SK-N-SH (cell line): Measurements from ENCODE around the gene TSGA10IP. TPM values are rescaled to one million over a fixed set of nuclear protein-coding genes. Genes with fewer than 3 reads are reported as not detected.

Experiments used
- CTCF ChIA-PET: fragments of 300-600, 350-600 bp; formaldehyde crosslinking; extraction: SDS; loops from one replicate; lab custom pipeline; 2021; lab: Yijun Ruan, JAX
- POLR2A ChIA-PET: fragments of 350-600 bp; sonication (Branson Sonifier 250); formaldehyde crosslinking; extraction: SDS; loops from one replicate; lab custom pipeline; 2020; ENCODE audit warnings: antibody characterized with exemption, inconsistent platforms; lab: Yijun Ruan, JAX
- DNase-seq: peaks from one replicate; pipeline ENCODE4 v3.0.0; 2012
- H2AFZ ChIP-seq: fragments of 200-600 bp; sonication (generic); 2 replicates; pipeline ENCODE4 v1.8.1; 2016; ENCODE audit warnings: antibody characterized with exemption, mild to moderate bottlenecking, low read depth
- H3F3A ChIP-seq: fragments of 200-600 bp; sonication (generic); replicated peaks from 2 replicates; pipeline ENCODE3; 2016; ENCODE audit warnings: antibody characterized with exemption, mild to moderate bottlenecking; ENCODE audit not compliant: insufficient read depth
- H3K27ac ChIP-seq, 2 experiments: fragments of 200-500 bp in 1 of 2; fragments of 200-600 bp in 1 of 2; sonication (Bioruptor generic) in 1 of 2; sonication (generic), shearing (Covaris generic) in 1 of 2; 2 replicates each; pipeline versions ENCODE4 v1.5.1 to v1.6.1; 2014 to 2016; ENCODE audit warnings: low read depth in 2 of 2, inconsistent platforms in 1 of 2, low read length in 1 of 2, mild to moderate bottlenecking in 1 of 2, mixed read lengths in 1 of 2
- H3K27me3 ChIP-seq: fragments of 200-600 bp; sonication (generic), shearing (Covaris generic); 2 replicates; pipeline ENCODE4 v1.6.1; 2016; ENCODE audit warnings: mixed run types; ENCODE audit not compliant: insufficient read depth
- H3K36me3 ChIP-seq, 2 experiments: fragments of 200-500 bp in 1 of 2; fragments of 200-600 bp in 1 of 2; sonication (Bioruptor generic) in 1 of 2; sonication (generic) in 1 of 2; replicated peaks in 1 of 2; 2 replicates each; pipeline versions ENCODE3 to v1.5.1; 2014 to 2016; ENCODE audit warnings: low read length in 1 of 2, mild to moderate bottlenecking in 1 of 2; ENCODE audit not compliant: insufficient read depth in 2 of 2, control insufficient read depth in 1 of 2
- H3K4me1 ChIP-seq, 2 experiments: fragments of 200-500 bp in 1 of 2; fragments of 200-600 bp in 1 of 2; sonication (Bioruptor generic) in 1 of 2; sonication (generic), shearing (Covaris generic) in 1 of 2; 2 replicates each; pipeline versions ENCODE4 v1.5.1 to v1.6.1; 2014 to 2016; ENCODE audit warnings: low read depth in 1 of 2, low read length in 1 of 2, mixed run types in 1 of 2; ENCODE audit not compliant: insufficient read depth in 2 of 2, control insufficient read depth in 1 of 2
- H3K4me2 ChIP-seq: fragments of 200-600 bp; sonication (generic), shearing (Covaris generic); 2 replicates; pipeline ENCODE4 v1.6.1; 2017; ENCODE audit warnings: mixed run types
- H3K4me3 ChIP-seq, 2 experiments: fragments of 200-500 bp in 1 of 2; fragments of 200-600 bp in 1 of 2; sonication (Bioruptor generic) in 1 of 2; sonication (generic), shearing (Covaris generic) in 1 of 2; 2 replicates each; pipeline versions ENCODE4 v1.5.1 to v1.8.1; 2014 to 2016; ENCODE audit warnings: low read depth in 2 of 2, inconsistent platforms in 1 of 2, low read length in 1 of 2, mild to moderate bottlenecking in 1 of 2, mixed read lengths in 1 of 2, moderate library complexity in 1 of 2
- H3K79me2 ChIP-seq: fragments of 200-600 bp; sonication (generic); 2 replicates; pipeline ENCODE4 v1.8.1; 2017; ENCODE audit warnings: mild to moderate bottlenecking; ENCODE audit not compliant: insufficient read depth
- H3K9ac ChIP-seq: fragments of 200-600 bp; sonication (generic); 2 replicates; pipeline ENCODE4 v1.6.1; 2017; ENCODE audit warnings: mixed run types
- H3K9me2 ChIP-seq: fragments of 200-600 bp; sonication (generic); 2 replicates; pipeline ENCODE4 v1.6.1; 2017; ENCODE audit warnings: mixed run types
- H3K9me3 ChIP-seq: fragments of 200-600 bp; sonication (generic); 2 replicates; pipeline ENCODE4 v1.6.1; 2017; ENCODE audit warnings: mixed run types, mild to moderate bottlenecking, moderate library complexity
- H4K20me1 ChIP-seq: fragments of 200-600 bp; sonication (generic); 2 replicates; pipeline ENCODE4 v1.6.1; 2017; ENCODE audit warnings: mild to moderate bottlenecking, mixed run types; ENCODE audit not compliant: insufficient read depth
- ELF1 ChIP-seq: IDR thresholded peaks from 2 replicates; pipeline ENCODE4 v1.4.0; 2012
- FOXJ3 ChIP-seq: sonication (generic); formaldehyde crosslinking; IDR thresholded peaks from 2 replicates; pipeline ENCODE4 v1.5.1; 2020; ENCODE audit warnings: mild to moderate bottlenecking, missing genetic modification reagents
- FOXM1 ChIP-seq: IDR thresholded peaks from 2 replicates; pipeline ENCODE4 v1.4.0; 2012; ENCODE audit warnings: low read depth, mild to moderate bottlenecking
- GATA2 ChIP-seq: sonication (generic); formaldehyde crosslinking; IDR thresholded peaks from 2 replicates; pipeline ENCODE4 v1.5.0; 2020; ENCODE audit warnings: mild to moderate bottlenecking, missing genetic modification reagents
- MEF2A ChIP-seq: IDR thresholded peaks from 2 replicates; pipeline ENCODE4 v1.4.0; 2012; ENCODE audit warnings: low read depth, borderline replicate concordance
- MXI1 ChIP-seq: IDR thresholded peaks from 2 replicates; pipeline ENCODE4 v1.6.1; 2012; ENCODE audit warnings: mild to moderate bottlenecking, low read depth, low read length, improper control_type of control experiment
- NFIC ChIP-seq: IDR thresholded peaks from 2 replicates; pipeline ENCODE4 v1.4.0; 2012; ENCODE audit warnings: borderline replicate concordance
- NRF1 ChIP-seq: IDR thresholded peaks from 2 replicates; pipeline ENCODE4 v1.6.1; 2012; ENCODE audit warnings: low read depth, mild to moderate bottlenecking, low read length
- RCOR1 ChIP-seq: fragments of 150-350 bp; IDR thresholded peaks from 2 replicates; pipeline ENCODE4 v1.6.1; 2017; ENCODE audit warnings: antibody characterized with exemption, low read length
- RFX5 ChIP-seq: IDR thresholded peaks from 2 replicates; pipeline ENCODE4 v1.6.1; 2012; ENCODE audit warnings: mild to moderate bottlenecking, improper control_type of control experiment, low read length
- RXRA ChIP-seq: IDR thresholded peaks from 2 replicates; pipeline ENCODE4 v1.4.0; 2012; ENCODE audit warnings: low read depth, mild to moderate bottlenecking, borderline replicate concordance
- SIN3A ChIP-seq: IDR thresholded peaks from 2 replicates; pipeline ENCODE4 v1.6.1; 2012; ENCODE audit warnings: low read depth, mild to moderate bottlenecking, low read length, moderate library complexity, borderline replicate concordance
- SMC3 ChIP-seq: IDR thresholded peaks from 2 replicates; pipeline ENCODE4 v1.6.1; 2012; ENCODE audit warnings: low read depth, low read length, improper control_type of control experiment
- TAF1 ChIP-seq: IDR thresholded peaks from 2 replicates; pipeline ENCODE4 v1.6.1; 2012; ENCODE audit warnings: low read depth, mild to moderate bottlenecking, low read length, moderate library complexity, borderline replicate concordance
- TCF12 ChIP-seq: IDR thresholded peaks from 2 replicates; pipeline ENCODE4 v1.4.0; 2012
- TEAD4 ChIP-seq: IDR thresholded peaks from 2 replicates; pipeline ENCODE4 v1.4.0; 2012; ENCODE audit warnings: mild to moderate bottlenecking, borderline replicate concordance; ENCODE audit not compliant: insufficient read depth
- YY1 ChIP-seq: IDR thresholded peaks from 2 replicates; pipeline ENCODE4 v1.4.0; 2012; ENCODE audit warnings: low read depth, mild to moderate bottlenecking
- WGBS: methylation state at CpG from one replicate; pipeline ENCODE4 v1.1.6; 2017; ENCODE audit warnings: low lambda C conversion rate; 5-methylcytosine and 5-hydroxymethylcytosine counted together
- polyA plus RNA-seq, 3 experiments: library from polyadenylated mRNA; depleted of rRNA; stranded (reverse); fragments of >200 nt; gene quantifications; 2 replicates each; pipeline ENCODE4 v1.2.3, GENCODE V29; 2012
- TF ChIP-seq, protein P1 (sequence below): IDR thresholded peaks from 2 replicates; pipeline ENCODE4 v1.4.0; 2012; ENCODE audit warnings: low read depth, borderline replicate concordance
- TF ChIP-seq, protein P2 (sequence below): fragments of 150-350 bp; IDR thresholded peaks from 2 replicates; pipeline ENCODE4 v1.6.1; 2016; ENCODE audit warnings: mild to moderate bottlenecking, low read depth, low read length
- TF ChIP-seq, protein P3 (sequence below): fragments of 200-600 bp; sonication (generic); IDR thresholded peaks from 2 replicates; pipeline ENCODE4 v1.6.1; 2017; ENCODE audit warnings: antibody characterized with exemption, mild to moderate bottlenecking, moderate library complexity

TSGA10IP gene
- polyA plus RNA-seq, 1 of the 3 experiments (the other 2 are of a cell fraction), result not detected

DNA sequence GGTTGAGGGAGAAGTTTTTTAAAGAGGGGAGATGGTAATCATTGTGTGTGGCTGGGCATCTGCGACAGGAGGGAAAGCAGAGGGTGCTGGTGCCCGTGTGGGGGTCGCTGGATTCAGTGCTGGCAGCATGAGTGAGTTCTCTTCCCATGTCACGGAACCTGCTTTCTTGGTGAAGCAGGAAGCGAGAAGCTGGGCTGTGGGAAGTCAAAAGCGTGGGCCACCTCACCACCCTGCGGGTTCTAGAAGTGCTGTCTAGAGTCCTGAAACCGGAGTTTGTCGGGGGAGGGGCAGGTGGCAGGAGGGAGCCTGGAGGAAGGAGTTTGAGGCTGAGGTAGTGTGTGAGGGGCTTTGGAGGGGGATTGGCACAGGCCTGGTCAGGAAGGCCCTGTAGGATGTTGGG, 30.5 kb downstream of the TSGA10IP start:
- peaks cover 14 to 45% of the 10 kb centered on the region in 2 experiments for H3K36me3 ChIP-seq
- CTCF ChIA-PET, result interaction anchor here (0.6 to 1.4 kb wide), 3 partner anchors 91 to 270 kb away, joined by 3 to 5 read pairs (median 3); no protein-coding TSS in a partner anchor
- H3K79me2 ChIP-seq, result no peaks in the 10 kb centered on the region
- H3K9ac ChIP-seq, result no peak overlapping the region
- H3K4me1 ChIP-seq, result no peaks in the 10 kb centered on the region
- 97% methylated on average over 9 of the region's 9 CpGs for WGBS
- H3F3A ChIP-seq, result peaks cover 17% of the 10 kb centered on the region
- POLR2A ChIA-PET, result no interaction called here
- no peak overlapping the region for H3K27ac ChIP-seq
- TF ChIP-seq RCOR1 (no peak), FOXM1 (no peak), RFX5 (no peak), ELF1 (no peak), SIN3A (no peak), NRF1 (no peak), MXI1 (no peak), FOXJ3 (no peak), TAF1 (no peak), MEF2A (no peak), NFIC (no peak), SMC3 (no peak), TCF12 (no peak), RXRA (no peak), YY1 (no peak), TEAD4 (no peak), GATA2 (CRISPR knock-in tag) (no peak)
- TF ChIP-seq, protein P1, sequence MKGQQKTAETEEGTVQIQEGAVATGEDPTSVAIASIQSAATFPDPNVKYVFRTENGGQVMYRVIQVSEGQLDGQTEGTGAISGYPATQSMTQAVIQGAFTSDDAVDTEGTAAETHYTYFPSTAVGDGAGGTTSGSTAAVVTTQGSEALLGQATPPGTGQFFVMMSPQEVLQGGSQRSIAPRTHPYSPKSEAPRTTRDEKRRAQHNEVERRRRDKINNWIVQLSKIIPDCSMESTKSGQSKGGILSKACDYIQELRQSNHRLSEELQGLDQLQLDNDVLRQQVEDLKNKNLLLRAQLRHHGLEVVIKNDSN, result no peak
- TF ChIP-seq, protein P2, sequence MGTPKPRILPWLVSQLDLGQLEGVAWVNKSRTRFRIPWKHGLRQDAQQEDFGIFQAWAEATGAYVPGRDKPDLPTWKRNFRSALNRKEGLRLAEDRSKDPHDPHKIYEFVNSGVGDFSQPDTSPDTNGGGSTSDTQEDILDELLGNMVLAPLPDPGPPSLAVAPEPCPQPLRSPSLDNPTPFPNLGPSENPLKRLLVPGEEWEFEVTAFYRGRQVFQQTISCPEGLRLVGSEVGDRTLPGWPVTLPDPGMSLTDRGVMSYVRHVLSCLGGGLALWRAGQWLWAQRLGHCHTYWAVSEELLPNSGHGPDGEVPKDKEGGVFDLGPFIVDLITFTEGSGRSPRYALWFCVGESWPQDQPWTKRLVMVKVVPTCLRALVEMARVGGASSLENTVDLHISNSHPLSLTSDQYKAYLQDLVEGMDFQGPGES, result no peak
- TF ChIP-seq, protein P3, sequence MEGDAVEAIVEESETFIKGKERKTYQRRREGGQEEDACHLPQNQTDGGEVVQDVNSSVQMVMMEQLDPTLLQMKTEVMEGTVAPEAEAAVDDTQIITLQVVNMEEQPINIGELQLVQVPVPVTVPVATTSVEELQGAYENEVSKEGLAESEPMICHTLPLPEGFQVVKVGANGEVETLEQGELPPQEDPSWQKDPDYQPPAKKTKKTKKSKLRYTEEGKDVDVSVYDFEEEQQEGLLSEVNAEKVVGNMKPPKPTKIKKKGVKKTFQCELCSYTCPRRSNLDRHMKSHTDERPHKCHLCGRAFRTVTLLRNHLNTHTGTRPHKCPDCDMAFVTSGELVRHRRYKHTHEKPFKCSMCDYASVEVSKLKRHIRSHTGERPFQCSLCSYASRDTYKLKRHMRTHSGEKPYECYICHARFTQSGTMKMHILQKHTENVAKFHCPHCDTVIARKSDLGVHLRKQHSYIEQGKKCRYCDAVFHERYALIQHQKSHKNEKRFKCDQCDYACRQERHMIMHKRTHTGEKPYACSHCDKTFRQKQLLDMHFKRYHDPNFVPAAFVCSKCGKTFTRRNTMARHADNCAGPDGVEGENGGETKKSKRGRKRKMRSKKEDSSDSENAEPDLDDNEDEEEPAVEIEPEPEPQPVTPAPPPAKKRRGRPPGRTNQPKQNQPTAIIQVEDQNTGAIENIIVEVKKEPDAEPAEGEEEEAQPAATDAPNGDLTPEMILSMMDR, result no peak
- no peaks in the 10 kb centered on the region for H4K20me1 ChIP-seq
- peak; percentile 17 for DNase-seq
- H3K9me2 ChIP-seq, result no peaks in the 10 kb centered on the region
- no peak overlapping the region for H3K4me3 ChIP-seq
- no peak overlapping the region for H2AFZ ChIP-seq
- H3K27me3 ChIP-seq, result no peaks in the 10 kb centered on the region
- no peak overlapping the region for H3K4me2 ChIP-seq
- no peaks in the 10 kb centered on the region for H3K9me3 ChIP-seq
